Activated effector memory CD4-positive, alpha-beta T cell treated with Interleukin-2 at 50 U/mL for 16 hours (primary cell): ENCODE measurements around the gene TMCO4.

Source experiments
- DNase-seq: peaks from one replicate; pipeline ENCODE4 v3.0.0-alpha.2; 2020

The TMCO4 gene

GRCh38 chr1:19744886-19745285 is 54.8 kb downstream of the TMCO4 start:
- DNase-seq = no peak

GRCh38 chr1:19744335-19744743 is 55.4 kb downstream of the TMCO4 start:
- DNase-seq = no peak

GRCh38 chr1:19743793-19744192 is 55.9 kb downstream of the TMCO4 start:
- DNase-seq = no peak

GRCh38 chr1:19743180-19743579 is 56.5 kb downstream of the TMCO4 start:
- DNase-seq = no peak

GRCh38 chr1:19739628-19740027 is 60.1 kb downstream of the TMCO4 start:
- DNase-seq = no peak

GRCh38 chr1:19738669-19739068 is 61.0 kb downstream of the TMCO4 start:
- no peak for DNase-seq

- no peak for DNase-seq
Measured at GRCh38 chr1:19738076-19738475, 61.6 kb downstream of the TMCO4 start.

GRCh38 chr1:19737104-19737825 is 62.5 kb downstream of the TMCO4 start:
- DNase-seq = no peak

- DNase-seq = no peak
Measured at GRCh38 chr1:19735440-19736127, 64.1 kb downstream of the TMCO4 start.

GRCh38 chr1:19734472-19734999 is 65.2 kb downstream of the TMCO4 start:
- no peak for DNase-seq

- DNase-seq = no peak
Measured at GRCh38 chr1:19734056-19734455, 65.7 kb downstream of the TMCO4 start.

- DNase-seq = no peak
Measured at GRCh38 chr1:19733615-19734014, 66.1 kb downstream of the TMCO4 start.

- no peak for DNase-seq
Measured at GRCh38 chr1:19731311-19731821, 68.3 kb downstream of the TMCO4 start.

GRCh38 chr1:19730793-19731192 is 68.9 kb downstream of the TMCO4 start:
- DNase-seq = no peak

- no peak for DNase-seq
Measured at GRCh38 chr1:19730232-19730631, 69.5 kb downstream of the TMCO4 start.

GRCh38 chr1:19728413-19729145 is 71.1 kb downstream of the TMCO4 start:
- DNase-seq = no peak

GRCh38 chr1:19725606-19726005 is 74.1 kb downstream of the TMCO4 start:
- no peak for DNase-seq

GRCh38 chr1:19723874-19724273 is 75.8 kb downstream of the TMCO4 start:
- DNase-seq = no peak

- DNase-seq = no peak
Measured at GRCh38 chr1:19720973-19721372, 78.7 kb downstream of the TMCO4 start.

GRCh38 chr1:19720174-19720573 is 79.5 kb downstream of the TMCO4 start:
- DNase-seq = no peak

- DNase-seq = no peak
Measured at GRCh38 chr1:19717467-19717866, 82.2 kb downstream of the TMCO4 start.

GRCh38 chr1:19715334-19716203 is 84.1 kb downstream of the TMCO4 start:
- peak; percentile 70 for DNase-seq
